Lower leg skin (tissue), 3 donors: ENCODE measurements around the gene FBXO22.

Source experiments
- CTCF ChIP-seq, 3 donors: fragments of 450-650 bp; IDR thresholded peaks; one replicate each; pipeline ENCODE4 v1.5.1; 2016; ENCODE audit warnings: antibody characterized with exemption in 3 of 3, mild to moderate bottlenecking in 3 of 3, moderate library complexity in 2 of 3
- POLR2A ChIP-seq, 2 donors: fragments of 450-650 bp; IDR thresholded peaks; one replicate each; pipeline ENCODE4 v1.6.1; 2016 to 2017; ENCODE audit warnings: antibody characterized with exemption in 2 of 2, mild to moderate bottlenecking in 1 of 2, moderate library complexity in 1 of 2

GRCh38 chr15:75966073-75966472, 62.4 kb downstream of the FBXO22 start:
- no peak for TF ChIP-seq CTCF (IDR thresholded peaks at IDR 0.05)
- no peak for TF ChIP-seq POLR2A (IDR thresholded peaks at IDR 0.05)
